DOHH2 (cell line): ENCODE results near the gene IGF2BP2.

Source experiments
- H3F3A ChIP-seq: fragments of 200-600 bp; sonication (generic), shearing (Covaris generic); 2 replicates; pipeline ENCODE4 v1.6.0; 2016; ENCODE audit warnings: antibody characterized with exemption, mild to moderate bottlenecking; ENCODE audit not compliant: control insufficient read depth, insufficient read depth
- H3K27ac ChIP-seq: fragments of 200-600 bp; sonication (generic); 2 replicates; pipeline ENCODE4 v1.5.1; 2014; ENCODE audit warnings: low read depth, mild to moderate bottlenecking, low read length, moderate library complexity
- H3K27me3 ChIP-seq: fragments of 200-600 bp; sonication (generic); 2 replicates; pipeline ENCODE4 v1.6.1; 2014; ENCODE audit warnings: mild to moderate bottlenecking, low read length, mixed read lengths; ENCODE audit not compliant: control insufficient read depth
- H3K36me3 ChIP-seq: fragments of 200-600 bp; sonication (generic); 2 replicates; pipeline ENCODE4 v1.6.1; 2014; ENCODE audit warnings: mild to moderate bottlenecking, low read length, moderate library complexity, mixed read lengths; ENCODE audit not compliant: control insufficient read depth
- H3K4me1 ChIP-seq: fragments of 200-600 bp; sonication (generic); 2 replicates; pipeline ENCODE4 v1.6.1; 2014; ENCODE audit warnings: mild to moderate bottlenecking, low read length, mixed read lengths; ENCODE audit not compliant: control insufficient read depth
- H3K4me2 ChIP-seq: fragments of 200-600 bp; sonication (generic); 2 replicates; pipeline ENCODE4 v1.6.0; 2014; ENCODE audit warnings: mild to moderate bottlenecking, low read length, moderate library complexity
- H3K4me3 ChIP-seq: fragments of 200-600 bp; sonication (generic); 2 replicates; pipeline ENCODE4 v1.5.1; 2014; ENCODE audit warnings: mild to moderate bottlenecking, low read length, mixed read lengths
- H3K79me2 ChIP-seq: fragments of 200-600 bp; sonication (generic); 2 replicates; pipeline ENCODE4 v1.6.1; 2014; ENCODE audit warnings: mild to moderate bottlenecking, low read length, mixed read lengths; ENCODE audit not compliant: control insufficient read depth
- H3K9me2 ChIP-seq: fragments of 200-600 bp; sonication (generic); replicated peaks from 2 replicates; pipeline ENCODE4 v1.6.1; 2014; ENCODE audit warnings: mild to moderate bottlenecking, low read length, mixed read lengths; ENCODE audit not compliant: control insufficient read depth
- H3K9me3 ChIP-seq: fragments of 200-600 bp; sonication (generic); 2 replicates; pipeline ENCODE4 v1.6.1; 2014; ENCODE audit warnings: antibody characterized with exemption, low read length, mixed read lengths; ENCODE audit not compliant: control insufficient read depth, insufficient read depth
- H4K20me1 ChIP-seq: fragments of 200-600 bp; sonication (generic); 2 replicates; pipeline ENCODE4 v1.6.0; 2014; ENCODE audit warnings: low read depth, mild to moderate bottlenecking, antibody characterized with exemption, low read length, moderate library complexity; ENCODE audit not compliant: control insufficient read depth, insufficient read depth
- EZH2phosphoT487 ChIP-seq: fragments of 200-600 bp; sonication (generic); IDR thresholded peaks from 2 replicates; pipeline ENCODE4 v1.6.1; 2017; ENCODE audit warnings: borderline replicate concordance, mild to moderate bottlenecking, antibody characterized with exemption, low read length, moderate library complexity, mixed read lengths
- TF ChIP-seq, protein P1 (sequence below): fragments of 200-600 bp; sonication (generic); IDR thresholded peaks from one replicate; pipeline ENCODE4 v1.5.1; 2014; ENCODE audit warnings: antibody characterized with exemption, mild to moderate bottlenecking, low read depth, low read length; ENCODE audit not compliant: poor library complexity, severe bottlenecking

The IGF2BP2 gene

DNA sequence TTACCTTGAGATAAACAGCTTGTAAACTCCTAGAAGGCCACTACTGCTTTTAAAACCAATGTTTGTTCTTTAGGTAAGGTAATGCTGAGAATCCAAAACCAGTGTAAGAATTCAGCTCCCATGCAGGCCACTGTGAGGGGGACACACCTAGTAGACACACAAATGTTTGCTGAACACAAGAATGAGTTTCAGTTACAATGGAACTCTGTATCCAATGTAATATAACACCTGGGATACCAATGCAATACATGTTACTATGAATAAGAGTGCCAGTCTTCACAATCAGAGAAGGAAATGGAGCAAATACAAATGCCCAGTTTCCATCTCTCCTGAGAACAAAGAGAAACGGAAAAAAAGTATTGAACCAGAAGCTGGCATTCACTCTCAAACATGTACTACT is 65.9 kb downstream of the IGF2BP2 start:
- H3K79me2 ChIP-seq, result no peaks in the 10 kb centered on the region
- H3K27me3 ChIP-seq, result no peaks in the 10 kb centered on the region; the same call in 1 of the 2 replicates
- H3F3A ChIP-seq, result no peaks in the 10 kb centered on the region
- H3K27ac ChIP-seq, result no peak overlapping the region
- H3K4me2 ChIP-seq, result no peak overlapping the region
- TF ChIP-seq, protein P1, sequence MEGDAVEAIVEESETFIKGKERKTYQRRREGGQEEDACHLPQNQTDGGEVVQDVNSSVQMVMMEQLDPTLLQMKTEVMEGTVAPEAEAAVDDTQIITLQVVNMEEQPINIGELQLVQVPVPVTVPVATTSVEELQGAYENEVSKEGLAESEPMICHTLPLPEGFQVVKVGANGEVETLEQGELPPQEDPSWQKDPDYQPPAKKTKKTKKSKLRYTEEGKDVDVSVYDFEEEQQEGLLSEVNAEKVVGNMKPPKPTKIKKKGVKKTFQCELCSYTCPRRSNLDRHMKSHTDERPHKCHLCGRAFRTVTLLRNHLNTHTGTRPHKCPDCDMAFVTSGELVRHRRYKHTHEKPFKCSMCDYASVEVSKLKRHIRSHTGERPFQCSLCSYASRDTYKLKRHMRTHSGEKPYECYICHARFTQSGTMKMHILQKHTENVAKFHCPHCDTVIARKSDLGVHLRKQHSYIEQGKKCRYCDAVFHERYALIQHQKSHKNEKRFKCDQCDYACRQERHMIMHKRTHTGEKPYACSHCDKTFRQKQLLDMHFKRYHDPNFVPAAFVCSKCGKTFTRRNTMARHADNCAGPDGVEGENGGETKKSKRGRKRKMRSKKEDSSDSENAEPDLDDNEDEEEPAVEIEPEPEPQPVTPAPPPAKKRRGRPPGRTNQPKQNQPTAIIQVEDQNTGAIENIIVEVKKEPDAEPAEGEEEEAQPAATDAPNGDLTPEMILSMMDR, result no peak
- no peak for TF ChIP-seq EZH2phosphoT487
- no peaks in the 10 kb centered on the region; the same call in 1 of the 2 replicates for H3K9me3 ChIP-seq
- H3K4me1 ChIP-seq, result peaks cover 10% of the 10 kb centered on the region
- H4K20me1 ChIP-seq, result no peaks in the 10 kb centered on the region
- no peaks in the 10 kb centered on the region for H3K9me2 ChIP-seq
- no peak overlapping the region for H3K4me3 ChIP-seq
- no peaks in the 10 kb centered on the region for H3K36me3 ChIP-seq

DNA sequence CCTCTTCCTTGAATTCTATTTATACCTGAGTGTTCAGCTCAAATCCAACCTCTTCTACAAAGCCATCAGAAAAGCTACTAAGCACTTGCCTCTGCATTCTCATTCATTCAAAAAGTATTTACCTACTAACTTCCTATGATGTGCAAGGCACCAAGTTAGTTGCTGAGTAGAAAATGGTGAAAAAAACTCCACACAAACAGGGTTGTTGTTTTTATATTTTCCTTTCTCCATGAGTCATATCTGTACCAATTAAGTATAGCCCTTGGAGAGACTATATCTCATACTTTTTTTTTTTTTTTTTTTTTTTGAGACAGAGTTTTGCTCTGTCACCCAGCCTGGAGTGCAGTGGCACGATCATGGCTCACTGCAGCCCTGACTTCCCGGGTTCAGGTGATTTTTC is 67.7 kb downstream of the IGF2BP2 start:
- Histone ChIP-seq H3K79me2 (no peaks in the 10 kb centered on the region), H4K20me1 (no peaks in the 10 kb centered on the region), H3K27me3 (no peaks in the 10 kb centered on the region; the same call in 1 of the 2 replicates), H3F3A (no peaks in the 10 kb centered on the region), H3K9me2 (no peaks in the 10 kb centered on the region), H3K4me1 (no peaks in the 10 kb centered on the region), H3K9me3 (no peaks in the 10 kb centered on the region; the same call in 1 of the 2 replicates), H3K4me3 (no peak overlapping the region), H3K4me2 (no peak overlapping the region), H3K36me3 (no peaks in the 10 kb centered on the region), H3K27ac (no peak overlapping the region)
- TF ChIP-seq, protein P1, result no peak
- no peak for TF ChIP-seq EZH2phosphoT487

DNA sequence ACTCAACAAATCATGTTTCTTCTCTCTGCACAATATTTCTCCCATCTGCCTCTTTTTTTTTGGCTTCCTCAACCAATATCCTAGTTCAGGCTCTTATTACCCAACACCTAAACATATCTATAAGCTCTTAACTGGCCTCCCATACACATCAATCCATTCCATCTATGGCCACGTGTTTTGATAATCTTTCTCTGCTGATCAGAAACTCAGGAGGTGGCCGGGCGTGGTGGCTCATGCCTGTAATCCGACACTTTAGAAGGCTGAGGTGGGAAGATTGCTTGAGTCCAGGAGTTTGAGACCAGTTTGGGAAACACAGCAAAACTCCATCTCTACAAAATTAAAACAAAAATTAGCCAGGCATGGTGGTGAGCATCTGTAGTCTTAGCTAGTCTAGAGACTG is 68.4 kb downstream of the IGF2BP2 start:
- no peak overlapping the region for H3K4me3 ChIP-seq
- no peaks in the 10 kb centered on the region for H3K36me3 ChIP-seq
- H3K27ac ChIP-seq, result no peak overlapping the region
- no peaks in the 10 kb centered on the region for H4K20me1 ChIP-seq
- no peaks in the 10 kb centered on the region for H3K9me2 ChIP-seq
- H3K9me3 ChIP-seq, result no peaks in the 10 kb centered on the region; the same call in 1 of the 2 replicates
- H3F3A ChIP-seq, result no peaks in the 10 kb centered on the region
- no peaks in the 10 kb centered on the region; the same call in 1 of the 2 replicates for H3K27me3 ChIP-seq
- no peaks in the 10 kb centered on the region for H3K79me2 ChIP-seq
- H3K4me2 ChIP-seq, result no peak overlapping the region
- TF ChIP-seq, protein P1, result no peak
- no peak for TF ChIP-seq EZH2phosphoT487
- H3K4me1 ChIP-seq, result no peaks in the 10 kb centered on the region
